HEK293 (cell line): ENCODE results near the gene NLRX1.

Source experiments
- CTCF ChIA-PET: fragments of 350-600 bp; formaldehyde crosslinking; extraction: SDS; loops from one replicate; lab custom pipeline; 2021; ENCODE audit warnings: antibody characterized with exemption; lab: Yijun Ruan, JAX
- POLR2A ChIA-PET: fragments of 300-600 bp; formaldehyde crosslinking; extraction: SDS; loops from one replicate; lab custom pipeline; 2020; ENCODE audit warnings: antibody characterized with exemption, inconsistent platforms; lab: Yijun Ruan, JAX
- H3K27ac ChIP-seq: fragments of 200-500 bp; sonication (Bioruptor generic); 2 replicates; pipeline ENCODE4 v1.5.1; 2014; ENCODE audit warnings: low read depth, low read length, control low read depth, inconsistent platforms; ENCODE audit errors: extremely low read depth
- H3K36me3 ChIP-seq, 2 experiments: fragments of 200-500 bp in 1 of 2; sonication (Bioruptor generic) in 1 of 2; 1 replicate in 1 of 2; 2 replicates in 1 of 2; pipeline ENCODE4 v1.5.1; 2014 to 2017; ENCODE audit warnings: inconsistent platforms in 2 of 2, low read length in 2 of 2; ENCODE audit not compliant: control insufficient read depth in 2 of 2, insufficient read depth in 1 of 2
- H3K4me1 ChIP-seq: fragments of 200-500 bp; sonication (Bioruptor generic); 2 replicates; pipeline ENCODE4 v1.5.1; 2014; ENCODE audit warnings: mild to moderate bottlenecking, low read length, inconsistent platforms; ENCODE audit not compliant: control insufficient read depth, insufficient read depth
- H3K4me3 ChIP-seq: 2 replicates; pipeline ENCODE4 v1.5.1; 2011; ENCODE audit warnings: low read depth, mild to moderate bottlenecking, control low read depth, low read length, moderate library complexity
- H3K9me3 ChIP-seq: fragments of 200-500 bp; sonication (Bioruptor generic); 2 replicates; pipeline ENCODE4 v1.5.1; 2014; ENCODE audit warnings: low read depth, low read length, inconsistent platforms; ENCODE audit not compliant: control insufficient read depth, insufficient read depth
- KLF1 ChIP-seq: fragments of 450-650 bp; formaldehyde crosslinking; IDR thresholded peaks from 2 replicates; pipeline ENCODE4 v1.5.1; 2016; ENCODE audit warnings: missing biosample characterization, missing genetic modification characterization
- MEIS1 ChIP-seq: sonication (generic); formaldehyde crosslinking; IDR thresholded peaks from 2 replicates; pipeline ENCODE4 v1.8.1; 2022; ENCODE audit warnings: missing genetic modification reagents, mild to moderate bottlenecking, borderline replicate concordance
- PRDM2 ChIP-seq: fragments of 450-650 bp; formaldehyde crosslinking; IDR thresholded peaks from 2 replicates; pipeline ENCODE4 v1.5.1; 2016; ENCODE audit warnings: missing biosample characterization, missing genetic modification characterization, borderline replicate concordance
- PRDM4 ChIP-seq: fragments of 450-650 bp; formaldehyde crosslinking; IDR thresholded peaks from 2 replicates; pipeline ENCODE4 v1.5.1; 2017; ENCODE audit warnings: missing biosample characterization, missing genetic modification characterization
- REPIN1 ChIP-seq: fragments of 450-650 bp; formaldehyde crosslinking; IDR thresholded peaks from 2 replicates; pipeline ENCODE4 v1.5.1; 2017; ENCODE audit warnings: missing biosample characterization, missing genetic modification characterization, low read depth
- SCRT2 ChIP-seq: fragments of 450-650 bp; formaldehyde crosslinking; IDR thresholded peaks from 2 replicates; pipeline ENCODE4 v1.5.1; 2016; ENCODE audit warnings: missing biosample characterization, missing genetic modification characterization
- SP3 ChIP-seq: fragments of 450-650 bp; formaldehyde crosslinking; IDR thresholded peaks from 2 replicates; pipeline ENCODE4 v1.5.1; 2016; ENCODE audit warnings: missing biosample characterization, missing genetic modification characterization
- TRIM28 ChIP-seq: IDR thresholded peaks from 2 replicates; pipeline ENCODE4 v1.6.1; 2011; ENCODE audit warnings: low read length, control low read depth, borderline replicate concordance
- ZBTB26 ChIP-seq: fragments of 450-650 bp; formaldehyde crosslinking; optimal IDR thresholded peaks from 2 replicates; pipeline ENCODE3; 2016; ENCODE audit warnings: missing biosample characterization, mild to moderate bottlenecking, missing genetic modification characterization
- ZFP3 ChIP-seq: fragments of 450-650 bp; formaldehyde crosslinking; IDR thresholded peaks from 2 replicates; pipeline ENCODE4 v1.5.1; 2016; ENCODE audit warnings: low read depth, missing biosample characterization, missing genetic modification characterization
- ZNF266 ChIP-seq: fragments of 450-650 bp; formaldehyde crosslinking; IDR thresholded peaks from 2 replicates; pipeline ENCODE4 v1.5.1; 2016; ENCODE audit warnings: missing biosample characterization, missing genetic modification characterization, low read depth
- ZNF274 ChIP-seq, 2 experiments: fragments of 200-500 bp in 1 of 2; fragments of 450-650 bp in 1 of 2; sonication (Bioruptor generic) in 1 of 2; formaldehyde crosslinking in 1 of 2; IDR thresholded peaks; 2 replicates each; pipeline versions ENCODE4 v1.5.1 to v1.6.1; 2014 to 2016; ENCODE audit warnings: borderline replicate concordance in 1 of 2, inconsistent platforms in 1 of 2, low read length in 1 of 2, missing biosample characterization in 1 of 2, missing genetic modification characterization in 1 of 2
- ZNF488 ChIP-seq: fragments of 450-650 bp; formaldehyde crosslinking; IDR thresholded peaks from 2 replicates; pipeline ENCODE4 v1.5.1; 2016; ENCODE audit warnings: missing biosample characterization, missing genetic modification characterization
- ZNF501 ChIP-seq: fragments of 450-650 bp; formaldehyde crosslinking; IDR thresholded peaks from 2 replicates; pipeline ENCODE4 v1.5.1; 2016; ENCODE audit warnings: missing biosample characterization, missing genetic modification characterization
- ZNF530 ChIP-seq: fragments of 450-650 bp; formaldehyde crosslinking; IDR thresholded peaks from 2 replicates; pipeline ENCODE4 v1.5.1; 2016; ENCODE audit warnings: low read depth, missing biosample characterization, missing genetic modification characterization
- ZNF785 ChIP-seq: fragments of 450-650 bp; formaldehyde crosslinking; IDR thresholded peaks from 2 replicates; pipeline ENCODE4 v1.5.1; 2016; ENCODE audit warnings: missing biosample characterization, missing genetic modification characterization
- ZSCAN18 ChIP-seq: fragments of 450-650 bp; formaldehyde crosslinking; IDR thresholded peaks from 2 replicates; pipeline ENCODE4 v1.5.1; 2016; ENCODE audit warnings: missing biosample characterization, missing genetic modification characterization
- ZSCAN30 ChIP-seq: fragments of 450-650 bp; IDR thresholded peaks from 2 replicates; pipeline ENCODE4 v1.5.1; 2018; ENCODE audit warnings: missing biosample characterization, mild to moderate bottlenecking, missing genetic modification characterization, moderate library complexity
- TF ChIP-seq, protein P1 (sequence below): fragments of 450-650 bp; formaldehyde crosslinking; IDR thresholded peaks from 2 replicates; pipeline ENCODE4 v1.5.1; 2016; ENCODE audit warnings: missing biosample characterization, missing genetic modification characterization, low read depth
- TF ChIP-seq, protein P2 (sequence below): fragments of 450-650 bp; formaldehyde crosslinking; IDR thresholded peaks from 2 replicates; pipeline ENCODE4 v1.5.1; 2017; ENCODE audit warnings: missing biosample characterization, missing genetic modification characterization

The NLRX1 gene

GRCh38 chr11:119118946-119119345 lies 49.6 kb upstream of the NLRX1 start:
- ChIA-PET CTCF (interaction anchor here (0.6 to 1.0 kb wide), 2 partner anchors 78 to 187 kb away, joined by 3 to 7 read pairs; no protein-coding TSS in a partner anchor), POLR2A (interaction anchor here (1.0 kb wide), 1 partner anchor 24 kb away, joined by 4 read pairs; a partner anchor contains a TSS)
- Histone ChIP-seq H3K4me1 (peaks cover 4% of the 10 kb centered on the region; the same call in 1 of the 2 replicates), H3K27ac (no peak overlapping the region), H3K4me3 (no peak overlapping the region), H3K36me3 (peaks cover 0 to 38% of the 10 kb centered on the region in 2 experiments; a peak in 1 of 3 replicates), H3K9me3 (no peaks in the 10 kb centered on the region)
- TF ChIP-seq ZNF488 (no peak), PRDM4 (no peak), ZBTB26 (tag by site-specific recombination) (no peak), ZNF274 (IDR thresholded peaks at IDR 0.05; ENCODE audit: low read length) (no peak), ZNF274 (tag by site-specific recombination; IDR thresholded peaks at IDR 0.05; ENCODE audit: borderline replicate concordance) (no peak), SCRT2 (tag by site-specific recombination) (no peak), REPIN1 (no peak), ZSCAN30 (no peak), SP3 (no peak), TRIM28 (no peak), ZFP3 (tag by site-specific recombination) (no peak), ZNF530 (tag by site-specific recombination) (no peak), PRDM2 (tag by site-specific recombination) (no peak), ZNF785 (tag by site-specific recombination) (no peak), ZSCAN18 (tag by site-specific recombination) (no peak), ZNF266 (tag by site-specific recombination) (no peak), MEIS1 (CRISPR knock-in tag) (no peak), KLF1 (no peak), ZNF501 (tag by site-specific recombination) (no peak)
- TF ChIP-seq, protein P1, sequence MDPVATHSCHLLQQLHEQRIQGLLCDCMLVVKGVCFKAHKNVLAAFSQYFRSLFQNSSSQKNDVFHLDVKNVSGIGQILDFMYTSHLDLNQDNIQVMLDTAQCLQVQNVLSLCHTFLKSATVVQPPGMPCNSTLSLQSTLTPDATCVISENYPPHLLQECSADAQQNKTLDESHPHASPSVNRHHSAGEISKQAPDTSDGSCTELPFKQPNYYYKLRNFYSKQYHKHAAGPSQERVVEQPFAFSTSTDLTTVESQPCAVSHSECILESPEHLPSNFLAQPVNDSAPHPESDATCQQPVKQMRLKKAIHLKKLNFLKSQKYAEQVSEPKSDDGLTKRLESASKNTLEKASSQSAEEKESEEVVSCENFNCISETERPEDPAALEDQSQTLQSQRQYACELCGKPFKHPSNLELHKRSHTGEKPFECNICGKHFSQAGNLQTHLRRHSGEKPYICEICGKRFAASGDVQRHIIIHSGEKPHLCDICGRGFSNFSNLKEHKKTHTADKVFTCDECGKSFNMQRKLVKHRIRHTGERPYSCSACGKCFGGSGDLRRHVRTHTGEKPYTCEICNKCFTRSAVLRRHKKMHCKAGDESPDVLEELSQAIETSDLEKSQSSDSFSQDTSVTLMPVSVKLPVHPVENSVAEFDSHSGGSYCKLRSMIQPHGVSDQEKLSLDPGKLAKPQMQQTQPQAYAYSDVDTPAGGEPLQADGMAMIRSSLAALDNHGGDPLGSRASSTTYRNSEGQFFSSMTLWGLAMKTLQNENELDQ (tag by site-specific recombination) = no peak
- TF ChIP-seq, protein P2, sequence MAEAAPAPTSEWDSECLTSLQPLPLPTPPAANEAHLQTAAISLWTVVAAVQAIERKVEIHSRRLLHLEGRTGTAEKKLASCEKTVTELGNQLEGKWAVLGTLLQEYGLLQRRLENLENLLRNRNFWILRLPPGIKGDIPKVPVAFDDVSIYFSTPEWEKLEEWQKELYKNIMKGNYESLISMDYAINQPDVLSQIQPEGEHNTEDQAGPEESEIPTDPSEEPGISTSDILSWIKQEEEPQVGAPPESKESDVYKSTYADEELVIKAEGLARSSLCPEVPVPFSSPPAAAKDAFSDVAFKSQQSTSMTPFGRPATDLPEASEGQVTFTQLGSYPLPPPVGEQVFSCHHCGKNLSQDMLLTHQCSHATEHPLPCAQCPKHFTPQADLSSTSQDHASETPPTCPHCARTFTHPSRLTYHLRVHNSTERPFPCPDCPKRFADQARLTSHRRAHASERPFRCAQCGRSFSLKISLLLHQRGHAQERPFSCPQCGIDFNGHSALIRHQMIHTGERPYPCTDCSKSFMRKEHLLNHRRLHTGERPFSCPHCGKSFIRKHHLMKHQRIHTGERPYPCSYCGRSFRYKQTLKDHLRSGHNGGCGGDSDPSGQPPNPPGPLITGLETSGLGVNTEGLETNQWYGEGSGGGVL (tag by site-specific recombination) = no peak
